ENCODE data around the gene SEMA6D. TPM values are rescaled to one million over a fixed set of nuclear protein-coding genes. Genes with fewer than 3 reads are reported as not detected.

The SEMA6D gene
- total RNA-seq, 1 donor from 2014 or later: 6.4 TPM

- Mint-ChIP-seq H3K36me3 (ENCODE audit: low read depth) (peaks cover 2% of the 10 kb centered on the region), H3K9me3 (ENCODE audit: low read depth) (no peaks in the 10 kb centered on the region), H3K27ac (ENCODE audit: unreplicated experiment) (no peak overlapping the region), H3K27me3 (ENCODE audit: low read depth) (no peaks in the 10 kb centered on the region), H3K4me1 (ENCODE audit: low read depth) (no peaks in the 10 kb centered on the region), H3K4me3 (ENCODE audit: unreplicated experiment) (no peak overlapping the region)
- no peak for DNase-seq (ENCODE audit: low spot score)
- TF ChIP-seq CTCF (IDR thresholded peaks at IDR 0.05): no peak
These were observed 25.4 kb downstream of the SEMA6D start for GRCh38 chr15:47742742-47743141.

GRCh38 chr15:47743385-47743784 is 26.1 kb downstream of the SEMA6D start:
- no peak overlapping the region for H3K4me3 Mint-ChIP-seq (ENCODE audit: unreplicated experiment)
- no peaks in the 10 kb centered on the region for H3K36me3 Mint-ChIP-seq (ENCODE audit: low read depth)
- DNase-seq (ENCODE audit: low spot score): no peak
- H3K9me3 Mint-ChIP-seq (ENCODE audit: low read depth): no peaks in the 10 kb centered on the region
- TF ChIP-seq CTCF (IDR thresholded peaks at IDR 0.05): no peak
- H3K27ac Mint-ChIP-seq (ENCODE audit: unreplicated experiment): no peak overlapping the region
- no peaks in the 10 kb centered on the region for H3K4me1 Mint-ChIP-seq (ENCODE audit: low read depth)
- H3K27me3 Mint-ChIP-seq (ENCODE audit: low read depth): no peaks in the 10 kb centered on the region

- Mint-ChIP-seq H3K27ac (ENCODE audit: unreplicated experiment) (no peak overlapping the region), H3K4me3 (ENCODE audit: unreplicated experiment) (no peak overlapping the region), H3K9me3 (ENCODE audit: low read depth) (no peaks in the 10 kb centered on the region), H3K36me3 (ENCODE audit: low read depth) (no peaks in the 10 kb centered on the region), H3K4me1 (ENCODE audit: low read depth) (no peaks in the 10 kb centered on the region), H3K27me3 (ENCODE audit: low read depth) (no peaks in the 10 kb centered on the region)
- no peak for TF ChIP-seq CTCF (IDR thresholded peaks at IDR 0.05)
- DNase-seq (ENCODE audit: low spot score): no peak
These were observed 26.6 kb downstream of the SEMA6D start for GRCh38 chr15:47743886-47744285.

GRCh38 chr15:47744496-47744895 is 27.2 kb downstream of the SEMA6D start:
- Mint-ChIP-seq H3K9me3 (ENCODE audit: low read depth) (no peaks in the 10 kb centered on the region), H3K27me3 (ENCODE audit: low read depth) (no peaks in the 10 kb centered on the region), H3K4me3 (ENCODE audit: unreplicated experiment) (no peak overlapping the region), H3K36me3 (ENCODE audit: low read depth) (no peaks in the 10 kb centered on the region), H3K4me1 (ENCODE audit: low read depth) (no peaks in the 10 kb centered on the region), H3K27ac (ENCODE audit: unreplicated experiment) (no peak overlapping the region)
- no peak for DNase-seq (ENCODE audit: low spot score)
- no peak for TF ChIP-seq CTCF (IDR thresholded peaks at IDR 0.05)

- no peaks in the 10 kb centered on the region for H3K27me3 Mint-ChIP-seq (ENCODE audit: low read depth)
- no peaks in the 10 kb centered on the region for H3K36me3 Mint-ChIP-seq (ENCODE audit: low read depth)
- no peaks in the 10 kb centered on the region for H3K9me3 Mint-ChIP-seq (ENCODE audit: low read depth)
- H3K4me3 Mint-ChIP-seq (ENCODE audit: unreplicated experiment): no peak overlapping the region
- DNase-seq (ENCODE audit: low spot score): no peak
- no peaks in the 10 kb centered on the region for H3K4me1 Mint-ChIP-seq (ENCODE audit: low read depth)
- TF ChIP-seq CTCF (IDR thresholded peaks at IDR 0.05): no peak
- no peak overlapping the region for H3K27ac Mint-ChIP-seq (ENCODE audit: unreplicated experiment)
These were observed 27.7 kb downstream of the SEMA6D start for GRCh38 chr15:47744973-47745372.
